HepG2 (cell line): Measurements from ENCODE around the gene NDUFA8. TPM values are rescaled to one million over a fixed set of nuclear protein-coding genes. Genes with fewer than 3 reads are reported as not detected.
A peak's percentile ranks its signal among the peaks of the same experiment; 100 is the strongest.

Experiments used
- ERF ChIP-seq: IDR thresholded peaks from 2 replicates; pipeline ENCODE4 v1.6.1; 2018; ENCODE audit warnings: missing biosample characterization, missing genetic modification reagents
- FOXA3 ChIP-seq: IDR thresholded peaks from 2 replicates; pipeline ENCODE4 v1.6.1; 2016; ENCODE audit warnings: missing genetic modification reagents, missing compliant biosample characterization
- GATAD2A ChIP-seq: IDR thresholded peaks from 2 replicates; pipeline ENCODE4 v1.6.1; 2016
- HMGXB4 ChIP-seq, 2 experiments: sonication (generic) in 1 of 2; formaldehyde crosslinking in 1 of 2; IDR thresholded peaks; 2 replicates each; pipeline versions ENCODE4 v1.4.0 to v1.6.1; 2018 to 2020; ENCODE audit warnings: missing genetic modification reagents in 2 of 2, borderline replicate concordance in 1 of 2, low read depth in 1 of 2, mild to moderate bottlenecking in 1 of 2, missing biosample characterization in 1 of 2
- HNF4G ChIP-seq, 2 experiments: sonication (generic) in 1 of 2; formaldehyde crosslinking in 1 of 2; IDR thresholded peaks; 2 replicates each; pipeline versions ENCODE4 v1.4.0 to v1.6.1; 2011 to 2020; ENCODE audit warnings: borderline replicate concordance in 2 of 2, low read depth in 2 of 2, mild to moderate bottlenecking in 2 of 2, low read length in 1 of 2, missing genetic modification reagents in 1 of 2, moderate library complexity in 1 of 2
- LCORL ChIP-seq, 2 experiments: fragments of 450-650 bp in 1 of 2; sonication (generic) in 1 of 2; formaldehyde crosslinking in 1 of 2; IDR thresholded peaks; 2 replicates each; pipeline versions ENCODE4 v1.5.0 to v1.6.1; 2017 to 2020; ENCODE audit warnings: antibody characterized with exemption in 1 of 2, missing genetic modification reagents in 1 of 2
- MEIS2 ChIP-seq: sonication (generic); formaldehyde crosslinking; IDR thresholded peaks from 2 replicates; pipeline ENCODE4 v1.9.0; 2021; ENCODE audit warnings: mild to moderate bottlenecking, missing genetic modification reagents
- RAD21 ChIP-seq: fragments of 450-650 bp; formaldehyde crosslinking; IDR thresholded peaks from 2 replicates; pipeline ENCODE4 v1.5.0; 2020; ENCODE audit warnings: mild to moderate bottlenecking
- RXRB ChIP-seq: IDR thresholded peaks from 2 replicates; pipeline ENCODE4 v1.6.1; 2016; ENCODE audit warnings: borderline replicate concordance, missing genetic modification reagents, missing compliant biosample characterization
- SMC3 ChIP-seq: IDR thresholded peaks from 2 replicates; pipeline ENCODE4 v1.6.1; 2011; ENCODE audit warnings: low read length, improper control_type of control experiment
- STAG1 ChIP-seq: sonication (generic); formaldehyde crosslinking; IDR thresholded peaks from 2 replicates; pipeline ENCODE4 v1.4.0; 2020; ENCODE audit warnings: missing genetic modification reagents
- THAP11 ChIP-seq: IDR thresholded peaks from 2 replicates; pipeline ENCODE4 v1.6.1; 2016; ENCODE audit warnings: missing biosample characterization, missing genetic modification reagents
- THYN1 ChIP-seq: sonication (generic); formaldehyde crosslinking; IDR thresholded peaks from 2 replicates; pipeline ENCODE4 v1.8.1; 2023; ENCODE audit warnings: low read depth, mild to moderate bottlenecking, moderate library complexity, missing genetic modification reagents, borderline replicate concordance
- ZNF598 ChIP-seq: sonication (generic); formaldehyde crosslinking; IDR thresholded peaks from 2 replicates; pipeline ENCODE4 v1.5.1; 2020; ENCODE audit warnings: mild to moderate bottlenecking, missing genetic modification reagents, borderline replicate concordance
- ZNF749 ChIP-seq: sonication (generic); formaldehyde crosslinking; IDR thresholded peaks from 2 replicates; pipeline ENCODE4 v1.8.0; 2022; ENCODE audit warnings: mild to moderate bottlenecking, missing genetic modification reagents, moderate library complexity, borderline replicate concordance
- polyA plus RNA-seq, 8 experiments: library from polyadenylated mRNA; depleted of rRNA in 3 of 8; stranded (reverse) in 7 of 8; unstranded in 1 of 8; fragments of >200 nt; fragmentation: Illumina TruSeq in 4 of 8; extraction: Trizol in 4 of 8; gene quantifications; 2 replicates each; pipeline versions ENCODE4 v1.2.1 to v1.2.3, GENCODE V29; 2011 to 2016; ENCODE audit warnings: low read depth in 4 of 8, missing spikeins in 1 of 8, mixed read lengths in 1 of 8; ENCODE audit not compliant: insufficient read depth in 1 of 8
- total RNA-seq, 5 experiments: library from RNA; depleted of rRNA; stranded (reverse); fragments of >200 nt; fragmentation: Illumina TruSeq; extraction: Trizol; gene quantifications; 2 replicates each; pipeline ENCODE4 v1.2.3, GENCODE V29; 2016; ENCODE audit warnings: low read depth in 1 of 5
- TF ChIP-seq, protein P1 (sequence below): sonication (generic); formaldehyde crosslinking; IDR thresholded peaks from 2 replicates; pipeline ENCODE4 v1.4.0; 2020; ENCODE audit warnings: mild to moderate bottlenecking, missing genetic modification reagents
- TF ChIP-seq, protein P2 (sequence below): IDR thresholded peaks from 2 replicates; pipeline ENCODE4 v1.6.1; 2012; ENCODE audit warnings: inconsistent platforms

NDUFA8 gene
- total and polyA plus RNA-seq, 2 of the 13 experiments (the other 11 are each of a cell fraction or from before 2014, with no cell fraction given): 68.6 to 71.7 TPM

GRCh38 chr9:122186301-122186700 lies 26.7 kb upstream of the NDUFA8 start (continued):
- TF ChIP-seq RXRB (CRISPR knock-in tag) (peak; percentile 33; the same call in 1 of the 2 replicates), FOXA3 (no peak; the same call in 1 of the 2 replicates), ERF (CRISPR knock-in tag) (peak; percentile 58; the same call in 1 of the 2 replicates), ZNF749 (CRISPR knock-in tag) (no peak), SMC3 (peak; percentile 57), HMGXB4 (CRISPR knock-in tag; IDR thresholded peaks at IDR 0.05; ENCODE audit: borderline replicate concordance in 1 of 2, low read depth in 1 of 2) (0 out of 4 replicates have a peak, but pooled peaks have one; percentile 25 to 34), STAG1 (peak; percentile 63), MEIS2 (CRISPR knock-in tag) (peak; percentile 49; the same call in 1 of the 2 replicates), ZNF598 (no peak), RAD21 (CRISPR knock-in tag) (peak; percentile 38; the same call in 1 of the 2 replicates), LCORL (IDR thresholded peaks at IDR 0.05) (no peak), LCORL (CRISPR knock-in tag; IDR thresholded peaks at IDR 0.05) (peak; percentile 23; the same call in 1 of the 2 replicates), THYN1 (CRISPR knock-in tag) (no peak), HNF4G (IDR thresholded peaks at IDR 0.05; ENCODE audit: borderline replicate concordance, low read depth, low read length) (peak; percentile 62; the same call in 1 of the 2 replicates), HNF4G (CRISPR knock-in tag; IDR thresholded peaks at IDR 0.05; ENCODE audit: borderline replicate concordance, low read depth) (no peak; the same call in 1 of the 2 replicates), GATAD2A (0 out of 2 replicates have a peak, but pooled peaks have one; percentile 17), THAP11 (no peak)
- TF ChIP-seq, protein P1, sequence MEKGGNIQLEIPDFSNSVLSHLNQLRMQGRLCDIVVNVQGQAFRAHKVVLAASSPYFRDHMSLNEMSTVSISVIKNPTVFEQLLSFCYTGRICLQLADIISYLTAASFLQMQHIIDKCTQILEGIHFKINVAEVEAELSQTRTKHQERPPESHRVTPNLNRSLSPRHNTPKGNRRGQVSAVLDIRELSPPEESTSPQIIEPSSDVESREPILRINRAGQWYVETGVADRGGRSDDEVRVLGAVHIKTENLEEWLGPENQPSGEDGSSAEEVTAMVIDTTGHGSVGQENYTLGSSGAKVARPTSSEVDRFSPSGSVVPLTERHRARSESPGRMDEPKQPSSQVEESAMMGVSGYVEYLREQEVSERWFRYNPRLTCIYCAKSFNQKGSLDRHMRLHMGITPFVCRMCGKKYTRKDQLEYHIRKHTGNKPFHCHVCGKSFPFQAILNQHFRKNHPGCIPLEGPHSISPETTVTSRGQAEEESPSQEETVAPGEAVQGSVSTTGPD (CRISPR knock-in tag): no peak
- TF ChIP-seq, protein P2, sequence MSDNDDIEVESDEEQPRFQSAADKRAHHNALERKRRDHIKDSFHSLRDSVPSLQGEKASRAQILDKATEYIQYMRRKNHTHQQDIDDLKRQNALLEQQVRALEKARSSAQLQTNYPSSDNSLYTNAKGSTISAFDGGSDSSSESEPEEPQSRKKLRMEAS: peak; percentile 14; the same call in 1 of the 2 replicates
